ENCODE data around the gene RETN. TPM values are rescaled to one million over a fixed set of nuclear protein-coding genes. Genes with fewer than 3 reads are reported as not detected.

RETN gene
- total and polyA plus RNA-seq, 2 donors (not counting 3 experiments of a cell fraction or from before 2014, with no cell fraction given), result not detected

- TF ChIP-seq POLR2AphosphoS5 (IDR thresholded peaks at IDR 0.05; ENCODE audit: insufficient read depth, low read depth, low read length), result no peak
- TF ChIP-seq CTCF (IDR thresholded peaks at IDR 0.05; ENCODE audit: extremely low read depth in 1 of 2, insufficient read depth in 1 of 2, low read depth in 1 of 2, low read length in 2 of 2), result no peak
- peak; percentile 16 for TF ChIP-seq JUN (IDR thresholded peaks at IDR 0.05; ENCODE audit: borderline replicate concordance, insufficient read depth, insufficient read length, low read depth)
- TF ChIP-seq POLR2A (IDR thresholded peaks at IDR 0.05; ENCODE audit: low read depth, low read length), result no peak
- no peak for TF ChIP-seq FOS (IDR thresholded peaks at IDR 0.05; ENCODE audit: borderline replicate concordance, insufficient read depth, low read length)
- Histone ChIP-seq H3K79me2 (ENCODE audit: control insufficient read depth, insufficient read depth, low read length) (no peaks in the 10 kb centered on the region), H3K4me1 (ENCODE audit: control insufficient read depth, extremely low read depth, insufficient read depth, low read length) (peaks cover 14% of the 10 kb centered on the region), H3K4me2 (ENCODE audit: insufficient read depth, low read length) (peak overlapping the region; percentile 4), H3K4me3 (replicated peaks in 1 of 3; ENCODE audit: insufficient read depth in 1 of 3, low read depth in 1 of 3, low read length in 3 of 3) (no peak overlapping the region), H3K9me3 (replicated peaks; ENCODE audit: control insufficient read depth, insufficient read depth, low read length) (no peaks in the 10 kb centered on the region), H3K36me3 (ENCODE audit: control insufficient read depth in 2 of 2, extremely low read depth in 1 of 2, insufficient read depth in 2 of 2, low read length in 2 of 2) (no peaks in the 10 kb centered on the region), H2AFZ (ENCODE audit: low read depth, low read length) (peak overlapping the region; percentile 86), H3K27me3 (ENCODE audit: control insufficient read depth in 2 of 2, insufficient read depth in 2 of 2, low read length in 2 of 2) (no peaks in the 10 kb centered on the region), H3K27ac (ENCODE audit: insufficient read depth, low read depth, low read length) (peak overlapping the region; percentile 23), H3K9me1 (replicated peaks; ENCODE audit: control insufficient read depth, extremely low read depth, insufficient read depth, low read length) (no peaks in the 10 kb centered on the region), H4K20me1 (replicated peaks; ENCODE audit: control insufficient read depth, extremely low read depth, insufficient read depth, low read length) (no peaks in the 10 kb centered on the region), H3K9ac (replicated peaks; ENCODE audit: extremely low read depth, insufficient read depth, low read length) (no peak overlapping the region)
- no TSS peak for BruUV-seq (replicated peaks)
- dilution Hi-C loops (cut with MboI; ENCODE audit: extremely low pct_ligation_motif_present, low sequenced_read_pairs) (no loop called here), intact Hi-C loops (cut with micrococcal nuclease) (no loop called here)
- ChIA-PET CTCF (interaction anchor here (0.8 to 3.8 kb wide), 4 partner anchors 13 to 197 kb away, joined by 3 to 23 read pairs (median 8); partner anchors contain the start of gene TRAPPC5), POLR2A (no interaction called here)
- DNase-seq (ENCODE audit: low read depth, low spot score), result peak; percentile 15
- FAIRE-seq, result peak; percentile 46
These were observed 13.3 kb upstream of the RETN start for GRCh38 chr19:7655581-7655980.

GRCh38 chr19:7657131-7657751 is 11.6 kb upstream of the RETN start:
- Histone ChIP-seq H3K79me2 (ENCODE audit: control insufficient read depth, insufficient read depth, low read length) (no peaks in the 10 kb centered on the region), H3K4me2 (ENCODE audit: insufficient read depth, low read length) (no peak overlapping the region), H4K20me1 (replicated peaks; ENCODE audit: control insufficient read depth, extremely low read depth, insufficient read depth, low read length) (no peaks in the 10 kb centered on the region), H3K9me3 (replicated peaks; ENCODE audit: control insufficient read depth, insufficient read depth, low read length) (no peaks in the 10 kb centered on the region), H2AFZ (ENCODE audit: low read depth, low read length) (no peak overlapping the region), H3K4me3 (replicated peaks in 1 of 3; ENCODE audit: insufficient read depth in 1 of 3, low read depth in 1 of 3, low read length in 3 of 3) (no peak overlapping the region), H3K4me1 (ENCODE audit: control insufficient read depth, extremely low read depth, insufficient read depth, low read length) (peaks cover 11% of the 10 kb centered on the region), H3K9ac (replicated peaks; ENCODE audit: extremely low read depth, insufficient read depth, low read length) (no peak overlapping the region), H3K27ac (ENCODE audit: insufficient read depth, low read depth, low read length) (no peak overlapping the region), H3K9me1 (replicated peaks; ENCODE audit: control insufficient read depth, extremely low read depth, insufficient read depth, low read length) (no peaks in the 10 kb centered on the region), H3K27me3 (ENCODE audit: control insufficient read depth in 2 of 2, insufficient read depth in 2 of 2, low read length in 2 of 2) (no peaks in the 10 kb centered on the region), H3K36me3 (ENCODE audit: control insufficient read depth in 2 of 2, extremely low read depth in 1 of 2, insufficient read depth in 2 of 2, low read length in 2 of 2) (no peaks in the 10 kb centered on the region)
- FAIRE-seq, result no peak
- DNase-seq (ENCODE audit: low read depth, low spot score), result no peak
- intact Hi-C loops (cut with micrococcal nuclease), result no loop called here
- TF ChIP-seq POLR2A (IDR thresholded peaks at IDR 0.05; ENCODE audit: low read depth, low read length) (no peak), FOS (IDR thresholded peaks at IDR 0.05; ENCODE audit: borderline replicate concordance, insufficient read depth, low read length) (no peak), EZH2 (IDR thresholded peaks at IDR 0.05; ENCODE audit: borderline replicate concordance, low read depth, low read length, severe bottlenecking) (no peak), MYC (IDR thresholded peaks at IDR 0.05; ENCODE audit: low read depth, low read length) (no peak), CTCF (IDR thresholded peaks at IDR 0.05; ENCODE audit: extremely low read depth in 1 of 2, insufficient read depth in 1 of 2, low read depth in 1 of 2, low read length in 2 of 2) (no peak), GATA2 (IDR thresholded peaks at IDR 0.05; ENCODE audit: insufficient read depth, insufficient read length, low read depth, low read length) (no peak), POLR2AphosphoS5 (IDR thresholded peaks at IDR 0.05; ENCODE audit: insufficient read depth, low read depth, low read length) (no peak)
- dilution Hi-C loops (cut with MboI; ENCODE audit: extremely low pct_ligation_motif_present, low sequenced_read_pairs), result no loop called here
- POLR2A ChIA-PET, result no interaction called here
- CTCF ChIA-PET, result interaction anchor here (1.5 to 3.8 kb wide), 3 partner anchors 23 to 142 kb away, joined by 5 to 23 read pairs (median 11); partner anchors contain the start of gene TRAPPC5
- no TSS peak for BruUV-seq (replicated peaks)

All from endothelial cell of umbilical vein (primary cell).